Spleen (tissue), 7 donors: ENCODE data around the gene LRCH1.

Experiments
- POLR2A ChIP-seq, 3 donors: fragments of 450-650 bp; IDR thresholded peaks; one replicate each; pipeline ENCODE4 v1.5.1; 2017; ENCODE audit warnings: antibody characterized with exemption in 3 of 3, mild to moderate bottlenecking in 1 of 3
- POLR2AphosphoS5 ChIP-seq, 3 donors: sonication (generic); formaldehyde crosslinking; IDR thresholded peaks; one replicate each; pipeline ENCODE4 v1.5.1; 2017; ENCODE audit warnings: antibody characterized with exemption in 3 of 3
- TF ChIP-seq, protein P1 (sequence below), 11 experiments: fragments of 200-600 bp in 7 of 11; fragments of 450-650 bp in 4 of 11; sonication (generic) in 4 of 11; IDR thresholded peaks in 8 of 11; conservative IDR thresholded peaks in 3 of 11; 1 replicate in 7 of 11; 2 replicates in 4 of 11; pipeline versions ENCODE4 v1.4.0 to v1.8.0; 2016 to 2021; ENCODE audit warnings: antibody characterized with exemption in 11 of 11, inconsistent platforms in 4 of 11, mild to moderate bottlenecking in 1 of 11
- donor health status: DM: no; HTN: no; CAD: no; lungs with moderate emphysema.
- donor health status: DM: no; HTN: no; CAD: no.
- donor health status: DM: no; HTN: no; CAD: no.

DNA sequence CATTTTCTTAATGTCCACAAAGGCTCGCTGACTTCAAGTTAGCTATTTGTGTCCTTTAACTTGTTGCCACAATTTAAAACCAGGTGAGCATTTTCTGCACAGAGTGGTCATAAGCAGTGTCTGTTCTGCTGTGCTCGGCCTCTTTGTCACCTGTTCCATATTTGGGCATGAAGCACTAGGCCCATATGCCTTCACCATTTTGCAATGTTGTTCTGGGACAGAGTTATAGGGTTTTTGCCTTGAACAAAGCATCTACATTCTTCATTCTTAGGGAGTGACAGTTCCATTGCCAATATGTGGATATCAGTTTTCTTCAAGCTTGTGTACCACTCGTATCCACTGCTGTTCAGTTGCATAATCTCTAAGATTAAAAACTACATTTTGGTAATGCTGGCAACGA is 56.1 kb downstream of the LRCH1 start:
- TF ChIP-seq, protein P1, sequence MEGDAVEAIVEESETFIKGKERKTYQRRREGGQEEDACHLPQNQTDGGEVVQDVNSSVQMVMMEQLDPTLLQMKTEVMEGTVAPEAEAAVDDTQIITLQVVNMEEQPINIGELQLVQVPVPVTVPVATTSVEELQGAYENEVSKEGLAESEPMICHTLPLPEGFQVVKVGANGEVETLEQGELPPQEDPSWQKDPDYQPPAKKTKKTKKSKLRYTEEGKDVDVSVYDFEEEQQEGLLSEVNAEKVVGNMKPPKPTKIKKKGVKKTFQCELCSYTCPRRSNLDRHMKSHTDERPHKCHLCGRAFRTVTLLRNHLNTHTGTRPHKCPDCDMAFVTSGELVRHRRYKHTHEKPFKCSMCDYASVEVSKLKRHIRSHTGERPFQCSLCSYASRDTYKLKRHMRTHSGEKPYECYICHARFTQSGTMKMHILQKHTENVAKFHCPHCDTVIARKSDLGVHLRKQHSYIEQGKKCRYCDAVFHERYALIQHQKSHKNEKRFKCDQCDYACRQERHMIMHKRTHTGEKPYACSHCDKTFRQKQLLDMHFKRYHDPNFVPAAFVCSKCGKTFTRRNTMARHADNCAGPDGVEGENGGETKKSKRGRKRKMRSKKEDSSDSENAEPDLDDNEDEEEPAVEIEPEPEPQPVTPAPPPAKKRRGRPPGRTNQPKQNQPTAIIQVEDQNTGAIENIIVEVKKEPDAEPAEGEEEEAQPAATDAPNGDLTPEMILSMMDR (IDR thresholded peaks at IDR 0.05 in 8 of 11, conservative IDR thresholded peaks at IDR 0.05 in 3 of 11) = no peak
- TF ChIP-seq POLR2A (IDR thresholded peaks at IDR 0.05) (no peak), POLR2AphosphoS5 (IDR thresholded peaks at IDR 0.05) (no peak)
